OCI-M2 (cell line): ENCODE data around the gene CCR6.

Experiments
- DNase-seq: peaks from one replicate; lab custom pipeline; 2025; ENCODE audit not compliant: unreplicated experiment; lab: John Stamatoyannopoulos, UW

The CCR6 gene

DNA sequence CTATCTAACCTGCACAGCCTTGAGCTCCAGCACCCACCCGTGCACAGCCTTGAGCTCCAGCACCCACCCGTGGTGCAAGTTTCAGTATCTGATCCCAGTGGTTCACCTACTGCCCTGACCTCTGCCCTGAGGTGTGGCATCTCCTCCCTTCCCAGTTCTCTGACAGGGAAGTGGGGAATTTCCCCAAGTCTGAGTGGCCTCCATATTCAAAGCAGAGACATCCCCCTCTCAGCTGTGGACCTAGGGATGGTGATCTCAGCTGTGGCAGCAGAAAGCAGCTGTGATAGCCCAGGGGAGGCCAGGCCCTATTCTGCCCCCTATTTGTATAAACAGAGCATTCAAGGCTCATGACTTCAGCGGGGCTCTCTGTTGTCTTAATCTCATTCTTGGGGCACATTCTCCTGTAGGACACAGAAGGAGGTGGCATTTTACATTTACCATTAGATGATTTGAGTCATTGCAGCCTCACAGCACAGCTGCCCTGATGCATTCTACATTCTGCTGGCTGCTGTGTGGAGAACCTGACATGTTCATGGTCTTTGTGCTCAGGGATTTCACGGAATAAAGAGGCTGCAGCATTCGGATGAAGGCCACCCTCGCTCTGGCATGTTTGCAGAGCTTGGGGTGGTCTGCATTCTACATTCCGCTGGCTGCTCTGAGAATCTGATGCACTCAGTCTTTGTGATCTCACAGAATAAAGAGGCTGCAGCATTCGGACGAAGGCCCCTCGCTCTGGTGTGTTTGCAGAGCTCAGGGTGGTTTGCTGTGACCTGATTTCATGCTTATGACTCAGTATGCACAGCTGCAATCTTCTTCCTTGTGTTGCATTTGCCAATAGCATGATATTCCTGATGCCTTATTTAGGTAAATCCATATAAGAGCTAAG, 17.9 kb downstream of the CCR6 start:
- DNase-seq = no peak

- no peak for DNase-seq
Observed at GRCh38 chr6:167141667-167142432, 19.0 kb downstream of the CCR6 start.

DNA sequence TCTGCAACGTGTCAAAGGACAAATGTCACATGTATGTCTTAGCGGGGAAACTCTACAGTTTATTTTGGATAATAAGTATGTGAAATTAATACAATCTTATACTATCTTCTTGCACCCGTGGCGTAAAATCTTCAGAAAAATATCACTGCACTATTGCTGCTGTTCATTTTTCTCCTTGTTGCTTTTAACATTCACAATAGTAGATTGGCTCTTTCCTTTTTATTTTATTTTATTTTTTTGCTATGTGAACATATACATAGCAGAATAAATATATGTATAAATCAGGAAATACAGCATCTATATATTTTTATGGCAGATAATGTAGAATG, 19.5 kb downstream of the CCR6 start:
- DNase-seq = no peak

DNA sequence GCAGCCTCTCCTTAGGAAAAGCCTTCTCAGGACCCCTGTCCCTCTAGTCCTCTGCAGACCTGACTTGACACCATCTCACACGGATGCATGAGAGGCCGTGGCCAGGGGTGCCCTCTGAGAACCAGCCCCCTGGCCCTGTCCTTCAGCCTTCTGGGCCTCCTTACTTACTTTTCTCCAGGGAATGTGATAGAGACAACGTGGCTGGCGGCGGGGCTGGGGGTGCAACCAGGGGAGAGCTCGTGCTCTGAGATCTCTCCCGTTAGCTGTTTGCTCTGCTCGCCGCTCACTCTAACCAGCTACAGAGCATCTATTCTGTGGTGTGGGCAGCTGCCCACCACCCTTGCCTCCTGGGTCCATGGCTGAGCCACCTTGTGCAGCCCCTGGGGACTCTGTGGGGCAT, 20.1 kb downstream of the CCR6 start:
- DNase-seq = no peak

DNA sequence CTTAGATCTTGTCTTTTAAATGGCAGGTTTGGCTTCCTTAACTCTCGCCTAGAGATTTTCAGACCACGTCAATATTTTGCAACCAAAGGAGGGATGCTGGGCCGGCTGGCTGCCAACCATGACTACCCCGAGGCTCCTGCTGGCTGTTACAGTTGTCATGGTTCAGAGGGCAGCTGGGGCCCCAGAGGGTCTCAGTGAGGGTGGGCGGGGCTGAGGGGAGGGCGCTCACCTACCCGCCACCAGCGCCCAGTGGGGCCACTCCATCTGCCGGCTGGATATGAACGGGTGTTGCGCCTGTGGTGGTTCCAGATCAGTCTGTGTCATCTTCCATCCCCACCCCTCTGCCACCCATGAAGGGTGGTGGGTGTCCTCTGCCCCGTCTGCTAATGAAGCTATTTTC, 22.6 kb downstream of the CCR6 start:
- no peak for DNase-seq

DNA sequence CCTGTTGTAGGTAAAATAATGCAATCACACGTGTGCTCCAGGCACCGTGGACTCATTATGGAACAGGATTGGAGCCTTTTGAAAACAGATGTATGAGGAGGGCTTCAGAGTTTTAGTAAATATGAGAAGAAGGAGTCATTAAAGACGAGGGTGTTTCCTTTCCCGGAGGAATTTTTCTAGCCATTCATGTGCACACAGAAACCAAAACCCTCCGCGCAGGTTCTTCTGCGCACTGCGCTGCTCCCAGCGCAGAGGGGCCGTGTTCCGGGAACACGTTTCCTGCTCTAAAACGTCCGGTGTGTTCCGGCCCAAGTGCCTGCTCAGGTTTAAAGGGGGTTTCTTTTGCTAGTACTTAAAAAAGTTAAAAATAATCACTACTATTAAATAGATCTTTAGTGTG, 23.2 kb downstream of the CCR6 start:
- no peak for DNase-seq

- DNase-seq = no peak
Observed at GRCh38 chr6:167146977-167147376, 24.1 kb downstream of the CCR6 start.

DNA sequence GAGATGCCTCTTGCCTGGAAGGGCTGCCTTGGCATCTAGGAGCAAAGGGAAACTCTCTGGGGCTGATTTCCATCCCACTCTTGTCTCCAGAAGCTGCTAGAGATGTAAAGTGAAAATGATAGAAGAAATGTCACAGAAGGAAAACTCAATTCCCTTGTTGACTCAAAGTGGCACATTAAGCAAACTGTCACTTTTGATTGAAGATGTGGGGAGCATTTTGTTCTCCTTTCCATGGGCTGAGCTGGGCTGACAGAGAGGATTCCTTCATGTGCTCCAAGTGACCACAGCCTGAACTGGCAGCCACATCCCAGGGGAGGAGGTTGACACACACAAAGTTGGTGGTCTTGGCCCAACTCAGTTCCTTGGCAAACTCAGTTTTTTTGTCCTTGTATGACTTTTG, 25.1 kb downstream of the CCR6 start:
- DNase-seq = no peak

- DNase-seq = no peak
Observed at GRCh38 chr6:167148997-167149396, 26.1 kb downstream of the CCR6 start.

DNA sequence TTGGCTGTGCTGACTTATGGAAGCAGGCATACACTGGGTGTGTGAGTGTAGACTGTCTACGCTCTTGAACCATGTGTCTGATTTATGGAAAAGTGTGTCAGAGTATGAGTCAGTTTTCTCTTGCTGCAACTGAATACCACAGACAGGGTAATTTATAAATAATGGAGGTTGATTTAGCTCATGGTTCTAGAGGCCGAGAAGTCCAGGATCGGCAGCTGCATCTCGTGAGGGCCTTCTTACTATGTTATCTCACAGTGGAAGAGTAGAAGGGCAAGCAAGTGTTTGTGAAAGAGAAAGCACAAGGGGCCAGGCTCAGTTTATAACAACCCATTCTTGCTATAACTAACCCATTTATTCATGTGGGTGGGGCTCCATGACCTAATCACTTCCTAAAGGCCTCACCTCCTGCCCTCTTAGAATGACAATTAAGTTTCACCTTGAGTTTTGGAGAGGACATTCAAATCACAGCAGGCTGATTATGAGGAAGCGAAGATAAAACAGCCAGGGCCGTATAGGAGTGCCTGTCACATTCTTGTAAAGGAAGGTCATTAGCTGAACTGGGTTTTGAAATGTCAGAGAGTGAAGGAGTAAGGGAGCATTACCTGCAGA, 28.1 kb downstream of the CCR6 start:
- no peak for DNase-seq

DNA sequence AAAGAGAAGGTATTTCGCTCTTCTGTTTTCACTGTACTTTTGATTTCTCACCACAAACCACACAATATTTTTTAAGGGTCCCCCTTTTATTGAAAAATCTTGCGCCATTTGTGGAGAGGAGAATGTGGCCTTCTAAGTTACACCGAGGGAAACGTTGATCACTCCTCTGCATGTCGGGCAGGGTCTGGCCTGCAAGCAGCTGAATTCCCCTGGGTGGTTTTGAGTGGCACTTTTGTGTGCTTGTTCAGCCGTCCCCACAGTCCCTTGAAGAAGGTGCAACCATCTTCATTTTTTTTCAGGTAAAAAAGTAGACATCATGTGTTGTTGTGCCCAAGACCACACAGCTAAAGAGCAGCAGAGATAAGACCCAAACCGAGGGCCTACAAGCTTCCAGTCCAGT, 28.8 kb downstream of the CCR6 start:
- DNase-seq = no peak

- DNase-seq = no peak
Observed at GRCh38 chr6:167152862-167153261, 30.0 kb downstream of the CCR6 start.

DNA sequence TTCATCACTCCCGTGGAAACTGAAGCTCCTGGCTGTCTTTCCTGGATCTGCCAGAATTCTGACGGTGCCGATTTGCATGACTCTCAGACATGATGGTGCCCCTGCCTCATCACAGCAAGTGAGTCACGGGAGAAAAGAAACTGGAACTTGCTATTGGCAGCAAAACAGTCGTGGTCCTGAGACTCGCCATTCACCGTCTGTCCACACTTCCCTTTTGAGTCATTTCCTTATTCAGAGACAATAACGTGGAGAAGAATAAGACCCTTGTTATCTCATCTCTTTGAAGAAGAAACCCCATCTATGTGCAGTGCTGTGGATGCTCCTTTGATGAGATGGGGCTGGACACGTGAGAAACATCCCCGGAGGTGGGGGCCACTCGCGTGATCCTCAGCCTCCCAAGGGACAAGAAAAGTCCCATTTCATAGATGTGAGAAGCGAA, 30.6 kb downstream of the CCR6 start:
- no peak for DNase-seq

DNA sequence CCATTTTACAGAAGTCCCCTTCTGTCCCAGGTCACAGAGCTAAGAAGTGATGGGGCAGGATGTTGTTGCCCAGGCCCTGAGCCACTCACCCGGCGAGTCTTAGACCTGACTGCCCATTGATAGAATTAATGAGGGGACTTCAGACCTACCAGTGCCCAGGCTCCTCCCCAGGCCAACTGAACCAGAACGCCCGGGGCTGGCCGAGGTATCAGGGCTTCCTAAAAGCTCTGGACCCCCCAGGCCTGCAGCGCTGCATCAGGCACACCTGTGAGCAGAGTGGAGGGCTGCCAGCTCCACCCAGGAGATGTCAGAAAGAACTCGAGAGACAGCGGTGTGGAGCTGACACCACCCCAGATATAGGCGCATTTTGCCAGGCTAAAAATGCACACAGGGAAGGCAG, 31.4 kb downstream of the CCR6 start:
- DNase-seq = no peak

- no peak for DNase-seq
Observed at GRCh38 chr6:167154895-167155294, 32.0 kb downstream of the CCR6 start.

DNA sequence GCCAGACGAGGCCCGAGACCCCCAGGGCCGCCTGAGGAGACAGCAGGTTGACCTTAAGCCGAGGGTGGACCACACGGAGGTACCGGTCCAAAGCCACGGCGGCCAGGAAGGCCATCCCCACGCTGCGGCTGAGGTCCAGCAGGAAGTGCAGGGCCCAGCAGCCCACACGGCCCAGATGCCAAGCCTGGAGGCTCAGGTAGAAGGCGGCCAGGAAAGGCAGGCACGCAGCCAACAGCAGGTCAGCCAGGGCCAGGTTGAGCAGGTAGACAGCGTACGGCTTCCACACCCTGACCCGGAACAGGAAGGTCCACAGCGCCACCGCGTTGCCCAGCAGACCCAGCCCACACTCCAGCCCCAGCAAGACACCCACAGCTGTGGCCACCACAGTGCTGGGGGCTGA, 34.5 kb downstream of the CCR6 start:
- DNase-seq = no peak

GRCh38 chr6:167157863-167158262, 35.0 kb downstream of the CCR6 start, which contains the start of gene GPR31:
Gene GPR31, minus strand, starts transcription at chr6:167157980. Its CDS starts 149 bp downstream, at chr6:167157831.
- no peak for DNase-seq

- DNase-seq = no peak
Observed at GRCh38 chr6:167161851-167162467, 39.1 kb downstream of the CCR6 start.

DNA sequence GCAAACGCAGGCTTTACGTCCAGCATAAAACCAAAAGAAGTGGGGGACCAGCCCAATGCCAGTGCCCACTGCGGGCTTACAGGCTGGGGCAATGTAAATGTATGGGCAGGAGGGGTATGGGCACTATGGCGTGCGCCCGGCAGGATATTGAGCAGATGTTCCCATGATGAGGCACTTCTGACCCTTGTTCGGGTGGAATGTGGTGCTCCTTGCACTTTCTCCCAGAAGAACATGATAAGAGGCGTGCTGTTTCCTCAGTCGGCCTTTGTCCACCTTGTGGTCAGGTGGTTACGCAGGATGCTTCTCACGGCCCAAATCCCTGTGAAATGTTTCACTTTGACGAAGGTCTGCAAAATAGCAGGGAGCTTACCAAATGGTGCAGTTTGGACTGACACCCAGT, 39.7 kb downstream of the CCR6 start:
- no peak for DNase-seq

DNA sequence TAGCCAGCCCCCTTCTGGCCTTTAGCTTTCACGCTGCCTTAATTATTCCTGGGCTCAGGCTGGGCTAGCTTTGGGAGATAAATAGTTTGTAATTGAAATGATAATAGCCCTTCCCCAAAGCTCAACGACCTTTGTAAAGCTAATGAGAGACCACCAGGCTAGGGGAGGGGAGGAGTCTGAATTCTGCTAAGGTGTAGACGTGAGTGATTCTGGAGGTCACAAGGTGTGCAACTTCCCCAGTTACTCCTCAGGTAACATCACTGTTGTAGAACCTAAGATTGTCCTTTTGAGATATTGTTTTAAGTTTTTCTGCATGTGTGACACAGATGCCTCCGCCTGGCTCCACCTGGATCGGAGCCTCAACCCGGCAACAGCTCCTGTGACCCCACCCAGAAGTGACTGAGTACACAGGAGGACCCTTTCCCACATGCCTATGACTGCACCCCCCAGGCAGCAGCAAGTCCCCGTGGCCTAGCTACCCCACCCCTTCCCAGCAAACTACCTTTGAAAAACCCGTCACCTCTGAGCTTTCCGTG, 40.6 kb downstream of the CCR6 start:
- DNase-seq = no peak

DNA sequence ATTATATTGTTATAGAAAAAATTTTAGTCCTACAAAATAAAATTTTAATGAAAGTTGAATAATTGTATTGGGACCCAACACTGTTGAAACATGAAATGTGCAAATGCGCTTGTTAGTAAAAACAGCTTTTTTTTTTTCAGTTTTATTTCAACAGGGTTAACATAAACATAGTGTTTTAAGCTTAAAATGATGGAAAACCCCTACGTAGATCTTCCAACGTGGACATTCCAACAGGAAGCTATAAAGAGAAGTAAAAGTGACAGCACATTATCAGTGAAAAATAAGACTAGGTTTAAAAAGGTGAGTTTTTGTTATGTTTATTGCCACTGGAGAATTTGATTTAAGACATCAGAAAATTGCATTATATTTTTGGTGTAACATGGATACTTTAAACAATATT, 41.4 kb downstream of the CCR6 start:
- no peak for DNase-seq
